Stimulated activated CD8-positive, alpha-beta memory T cell treated with anti-CD3 and anti-CD28 coated beads, Interleukin-4, amount 100 ng/mL, for 48 hours (primary cell): ENCODE data around the gene OR2G6.
A peak's percentile ranks its signal among the peaks of the same experiment; 100 is the strongest.
"Not testable (repeated sequence)": the region's sequence is repeated elsewhere in the genome, so short reads cannot be mapped to it uniquely, and the experiment has no call there.

Source experiments
- DNase-seq: peaks from one replicate; pipeline ENCODE4 v3.0.0-alpha.2; 2020

OR2G6 gene

DNA sequence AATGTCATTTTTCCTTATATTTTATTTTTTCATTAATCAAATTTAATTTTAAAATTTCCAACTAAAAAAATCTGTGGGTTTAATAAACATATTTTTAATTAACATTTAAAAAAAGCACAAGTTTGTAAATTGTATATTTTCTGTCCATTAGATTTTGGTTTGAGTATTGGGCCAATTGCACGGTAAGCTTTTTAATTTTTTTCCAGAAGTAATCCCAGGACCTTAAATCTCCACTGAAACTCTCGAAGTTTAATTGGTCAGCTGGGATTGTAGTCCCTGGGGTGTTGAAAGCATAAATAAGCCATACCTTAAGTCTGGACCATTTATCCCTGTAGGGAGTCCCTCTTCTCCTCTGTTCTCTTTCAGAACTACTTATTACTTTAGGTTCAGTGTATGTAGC is at the start of gene OR2G6:
Gene OR2G6, plus strand, starts transcription at position 301 of the 400 bp plus-strand sequence. CDS start 13,574 bp downstream, outside the sequence.
- not testable (repeated sequence) for DNase-seq

DNA sequence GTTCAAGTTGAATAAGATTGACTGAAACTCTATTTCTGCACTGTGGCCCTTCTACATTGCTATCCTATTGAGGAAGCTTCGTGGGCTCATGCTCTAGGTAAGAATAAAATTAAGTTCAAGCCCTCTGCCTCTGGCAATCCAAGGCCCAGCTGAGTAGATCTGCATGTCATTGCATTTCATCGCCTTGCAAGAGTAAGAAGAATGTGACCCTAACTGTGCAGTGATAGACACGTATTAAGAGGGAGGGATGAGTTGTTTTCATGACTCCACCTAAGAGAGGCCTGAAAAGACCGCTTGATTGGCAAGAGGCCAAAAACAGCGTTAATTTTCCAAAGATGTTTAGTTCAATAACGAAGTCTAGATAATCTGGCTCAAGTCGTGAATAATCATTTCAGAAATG is 48.8 kb upstream of the OR2G6 start:
- not testable (repeated sequence) for DNase-seq

DNA sequence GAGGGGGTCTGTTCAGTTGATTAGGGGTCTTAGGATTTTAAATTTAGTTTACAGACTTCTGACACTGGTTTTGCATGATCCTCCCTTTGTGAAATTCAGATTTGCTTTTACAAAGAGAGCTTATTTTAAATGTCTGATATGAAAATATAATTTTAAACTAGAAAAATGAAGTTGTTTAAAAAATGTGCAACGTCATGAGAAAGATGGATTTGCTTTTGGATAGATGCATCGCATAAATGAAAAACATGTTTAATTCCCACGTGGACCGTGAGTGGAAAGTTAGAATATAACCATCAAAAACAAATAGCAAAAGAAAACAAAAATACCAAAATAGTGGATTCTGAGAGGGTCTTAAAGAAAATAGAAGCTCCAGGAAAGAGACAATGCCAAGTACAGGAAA is 36.7 kb upstream of the OR2G6 start:
- no peak for DNase-seq

DNA sequence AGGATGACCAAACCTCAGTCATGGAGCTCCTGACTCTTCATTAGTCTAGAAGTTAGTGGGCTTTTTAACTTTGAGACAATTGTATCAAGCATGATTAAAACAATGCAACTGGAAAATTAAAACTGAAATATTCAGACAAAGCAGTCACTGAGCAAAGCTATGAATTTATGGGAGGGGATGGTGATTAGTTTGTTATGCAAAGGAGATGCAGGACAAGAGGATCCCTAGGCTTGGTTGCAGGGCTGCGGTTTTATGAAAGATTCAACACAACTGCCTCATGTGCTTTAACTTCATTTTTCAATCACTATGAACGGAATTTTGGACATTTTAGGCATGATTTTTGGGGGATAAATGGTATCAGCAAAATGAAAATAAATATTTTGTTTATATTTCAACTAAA is 35.8 kb upstream of the OR2G6 start:
- not testable (repeated sequence) for DNase-seq

DNA sequence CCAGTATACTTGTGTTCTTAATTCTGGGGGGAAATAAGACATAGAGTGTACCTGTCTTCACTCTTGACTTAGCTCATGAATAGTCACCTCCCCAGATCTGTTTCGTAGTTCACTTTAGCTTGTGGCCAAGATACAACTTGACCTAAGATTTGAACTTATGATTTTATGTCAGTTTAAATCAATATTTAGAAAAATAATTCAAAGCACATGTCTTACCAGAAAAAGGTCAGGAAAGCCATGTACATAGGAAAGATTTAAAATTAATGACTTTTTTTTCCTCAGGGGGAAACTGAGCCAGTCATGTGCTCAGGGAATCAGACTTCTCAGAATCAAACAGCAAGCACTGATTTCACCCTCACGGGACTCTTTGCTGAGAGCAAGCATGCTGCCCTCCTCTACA is 34.8 kb upstream of the OR2G6 start, which contains the start of gene OR2T3:
Gene OR2T3, plus strand, starts transcription at position 301 of the 400 bp plus-strand sequence. Its CDS starts 0 bp downstream, at position 301.
- DNase-seq = not testable (repeated sequence)

DNA sequence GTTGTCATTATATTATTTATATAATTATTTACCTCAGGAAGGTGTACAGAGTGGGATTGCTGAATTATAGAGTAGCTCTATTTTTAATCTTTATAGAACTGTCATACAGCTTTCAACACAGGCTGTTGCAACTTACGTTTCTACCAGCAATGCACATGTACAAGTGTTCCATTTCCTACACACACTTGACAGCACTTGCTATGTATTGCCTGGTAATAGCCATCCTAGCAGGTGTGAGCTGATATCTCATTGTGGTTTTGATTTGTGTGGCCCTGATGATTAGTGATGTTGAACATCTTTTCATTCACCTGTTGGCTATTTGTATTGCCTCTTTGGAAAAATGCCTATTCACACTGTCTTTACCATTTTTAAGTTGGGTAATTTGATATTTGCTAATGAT is 32.2 kb upstream of the OR2G6 start:
- not testable (repeated sequence) for DNase-seq

DNA sequence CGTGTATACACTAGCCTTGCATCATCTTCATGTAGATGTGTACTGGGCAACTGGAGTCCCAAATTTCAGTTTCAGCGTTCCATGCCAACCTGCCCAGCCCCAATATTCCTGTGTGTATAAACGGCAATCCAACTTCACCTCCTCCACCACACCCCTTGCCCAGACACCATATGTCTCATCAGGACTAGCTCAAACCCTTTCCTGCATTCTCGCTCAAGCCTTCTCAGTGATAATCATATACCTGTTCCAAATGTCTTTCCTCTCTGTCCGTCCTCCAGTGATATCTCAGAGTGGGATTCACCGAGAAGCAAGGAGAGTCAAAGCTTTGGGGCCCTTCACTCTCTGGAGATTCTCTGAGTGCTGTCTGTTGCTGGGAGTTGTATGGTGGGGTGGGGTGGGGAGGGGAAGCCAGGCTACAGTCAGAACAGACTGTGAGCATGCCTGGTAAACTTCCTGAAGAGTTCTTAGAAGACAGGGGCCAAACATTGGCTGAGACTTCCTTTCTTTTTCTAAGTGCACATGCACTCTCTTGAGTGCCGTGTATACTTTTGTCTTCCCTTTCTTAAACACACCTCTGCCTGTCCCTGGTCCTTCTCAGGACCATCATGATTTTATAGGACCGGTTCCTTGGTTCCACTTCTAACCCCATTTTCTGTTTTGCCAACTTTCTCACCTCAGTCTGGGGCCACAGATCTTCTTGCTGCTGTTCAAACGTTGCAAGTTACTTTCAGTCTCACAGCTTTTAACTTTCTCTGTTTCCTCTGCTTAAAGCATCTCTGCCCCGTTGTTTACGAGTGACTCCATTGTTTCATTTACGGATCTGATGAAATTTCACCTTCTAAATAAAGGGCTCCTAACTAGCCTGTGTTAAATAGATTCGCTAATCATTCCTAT is 25.9 kb upstream of the OR2G6 start:
- peak; percentile 26 for DNase-seq

DNA sequence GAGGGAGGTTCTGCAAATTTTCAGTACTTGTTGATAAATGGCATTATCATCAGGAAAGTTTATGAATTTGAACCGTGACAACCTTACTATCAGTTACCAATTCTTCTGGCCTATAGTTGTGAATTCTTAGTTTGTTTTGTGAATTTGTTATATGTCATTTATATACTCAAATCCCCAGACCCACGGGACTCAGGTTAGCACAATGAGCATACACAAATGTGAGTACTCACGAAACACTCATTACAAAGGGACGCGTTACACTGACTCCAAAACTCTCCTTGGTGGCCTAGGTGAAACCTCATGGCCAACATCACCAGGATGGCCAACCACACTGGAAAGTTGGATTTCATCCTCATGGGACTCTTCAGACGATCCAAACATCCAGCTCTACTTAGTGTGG is 19.6 kb upstream of the OR2G6 start, which contains the start of gene OR2T5:
Gene OR2T5, plus strand, starts transcription at position 301 of the 400 bp plus-strand sequence. Its CDS starts 0 bp downstream, at position 301.
- DNase-seq = not testable (repeated sequence)

DNA sequence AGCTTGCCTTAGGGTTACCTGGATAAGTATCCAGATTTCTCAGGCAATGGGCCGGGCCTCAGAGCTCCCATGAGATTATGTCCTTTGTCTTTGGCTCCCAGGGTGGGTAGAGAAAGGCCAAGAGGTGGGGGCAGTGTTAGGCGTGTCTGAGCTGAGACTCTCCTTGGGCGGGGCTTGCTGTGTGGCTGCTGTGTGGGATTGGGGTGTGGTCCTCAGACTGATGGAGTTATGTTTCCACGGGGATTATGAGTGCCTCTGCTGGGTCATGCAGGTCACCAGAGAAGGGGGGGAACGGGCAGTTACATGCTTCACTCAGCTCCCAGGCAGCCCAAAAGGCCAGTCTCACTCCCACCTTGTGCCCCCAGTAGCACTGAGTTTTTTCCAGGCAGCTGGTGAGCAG is 11.2 kb upstream of the OR2G6 start:
- not testable (repeated sequence) for DNase-seq

DNA sequence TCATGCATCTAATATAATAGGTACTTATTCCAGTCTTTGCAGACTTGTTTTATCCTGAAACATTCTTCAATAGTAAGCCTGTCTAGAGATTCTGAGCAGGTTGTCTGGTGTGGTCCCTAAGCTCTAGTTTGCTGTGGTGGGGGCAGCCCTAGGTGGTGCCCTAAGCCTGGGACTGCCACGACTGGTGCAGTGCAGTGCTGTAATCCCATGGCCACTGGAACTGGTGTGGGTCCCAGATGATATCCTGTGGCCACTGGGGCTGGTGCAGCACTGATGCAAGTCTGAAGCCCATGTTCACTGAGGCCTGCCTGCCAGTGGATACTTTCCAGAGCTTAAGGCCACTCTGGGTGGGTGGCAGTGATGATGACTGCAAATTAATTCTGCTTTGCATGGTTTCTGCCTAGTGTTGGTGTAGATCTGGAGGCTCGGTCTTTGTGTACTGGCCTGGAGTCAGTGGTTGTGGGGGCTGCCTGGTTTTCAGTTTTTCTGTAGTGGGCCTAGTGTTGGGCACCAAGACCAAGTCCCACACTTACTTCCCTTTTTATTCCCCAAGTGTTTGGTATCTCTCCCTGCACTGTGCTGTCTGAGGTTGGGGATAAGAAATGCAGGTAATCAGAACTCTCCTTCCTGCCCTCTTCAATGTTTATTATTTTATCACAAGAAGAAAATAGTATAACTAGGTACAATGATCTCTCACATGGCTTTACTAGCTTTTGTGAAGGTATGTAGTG is 7.4 kb upstream of the OR2G6 start:
- not testable (repeated sequence) for DNase-seq

DNA sequence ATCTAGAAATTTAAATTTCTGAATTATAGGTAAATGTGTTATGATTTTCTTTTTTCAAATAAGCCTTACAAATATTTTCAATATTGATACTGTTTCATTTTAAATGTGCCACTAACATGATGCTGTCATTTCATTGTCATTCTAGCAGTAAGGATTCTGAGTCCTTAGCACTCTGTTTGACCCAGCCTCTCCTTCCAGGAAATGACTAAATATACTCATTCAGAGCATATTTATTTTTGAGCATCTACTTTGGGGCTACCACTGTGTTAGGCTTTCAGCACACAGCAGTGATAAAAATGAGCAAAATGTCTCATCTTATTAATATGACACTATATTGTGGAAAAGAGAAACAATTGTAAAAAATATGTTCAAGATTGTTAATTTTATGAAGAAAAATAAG is 2.3 kb downstream of the OR2G6 start:
- DNase-seq = not testable (repeated sequence)

DNA sequence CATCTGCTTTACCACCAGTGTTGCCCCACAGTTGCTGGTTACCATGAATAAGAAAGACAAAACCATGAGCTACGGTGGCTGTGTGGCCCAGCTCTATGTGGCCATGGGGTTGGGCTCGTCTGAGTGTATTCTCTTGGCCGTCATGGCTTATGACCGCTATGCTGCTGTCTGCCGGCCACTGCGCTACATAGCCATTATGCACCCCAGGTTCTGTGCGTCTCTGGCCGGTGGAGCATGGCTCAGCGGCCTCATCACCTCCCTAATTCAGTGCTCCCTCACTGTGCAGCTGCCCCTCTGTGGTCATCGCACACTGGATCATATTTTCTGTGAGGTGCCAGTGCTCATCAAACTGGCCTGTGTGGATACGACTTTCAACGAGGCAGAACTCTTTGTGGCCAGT is 14.0 kb downstream of the OR2G6 start:
- DNase-seq = no peak

DNA sequence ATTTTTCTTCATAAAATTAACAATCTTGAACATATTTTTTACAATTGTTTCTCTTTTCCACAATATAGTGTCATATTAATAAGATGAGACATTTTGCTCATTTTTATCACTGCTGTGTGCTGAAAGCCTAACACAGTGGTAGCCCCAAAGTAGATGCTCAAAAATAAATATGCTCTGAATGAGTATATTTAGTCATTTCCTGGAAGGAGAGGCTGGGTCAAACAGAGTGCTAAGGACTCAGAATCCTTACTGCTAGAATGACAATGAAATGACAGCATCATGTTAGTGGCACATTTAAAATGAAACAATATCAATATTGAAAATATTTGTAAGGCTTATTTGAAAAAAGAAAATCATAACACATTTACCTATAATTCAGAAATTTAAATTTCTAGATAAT is 29.6 kb downstream of the OR2G6 start:
- not testable (repeated sequence) for DNase-seq

DNA sequence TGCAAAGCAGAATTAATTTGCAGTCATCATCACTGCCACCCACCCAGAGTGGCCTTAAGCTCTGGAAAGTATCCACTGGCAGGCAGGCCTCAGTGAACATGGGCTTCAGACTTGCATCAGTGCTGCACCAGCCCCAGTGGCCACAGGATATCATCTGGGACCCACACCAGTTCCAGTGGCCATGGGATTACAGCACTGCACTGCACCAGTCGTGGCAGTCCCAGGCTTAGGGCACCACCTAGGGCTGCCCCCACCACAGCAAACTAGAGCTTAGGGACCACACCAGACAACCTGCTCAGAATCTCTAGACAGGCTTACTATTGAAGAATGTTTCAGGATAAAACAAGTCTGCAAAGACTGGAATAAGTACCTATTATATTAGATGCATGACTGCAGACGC is 39.5 kb downstream of the OR2G6 start:
- not testable (repeated sequence) for DNase-seq

DNA sequence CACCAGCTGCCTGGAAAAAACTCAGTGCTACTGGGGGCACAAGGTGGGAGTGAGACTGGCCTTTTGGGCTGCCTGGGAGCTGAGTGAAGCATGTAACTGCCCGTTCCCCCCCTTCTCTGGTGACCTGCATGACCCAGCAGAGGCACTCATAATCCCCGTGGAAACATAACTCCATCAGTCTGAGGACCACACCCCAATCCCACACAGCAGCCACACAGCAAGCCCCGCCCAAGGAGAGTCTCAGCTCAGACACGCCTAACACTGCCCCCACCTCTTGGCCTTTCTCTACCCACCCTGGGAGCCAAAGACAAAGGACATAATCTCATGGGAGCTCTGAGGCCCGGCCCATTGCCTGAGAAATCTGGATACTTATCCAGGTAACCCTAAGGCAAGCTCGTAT is 43.2 kb downstream of the OR2G6 start:
- not testable (repeated sequence) for DNase-seq

DNA sequence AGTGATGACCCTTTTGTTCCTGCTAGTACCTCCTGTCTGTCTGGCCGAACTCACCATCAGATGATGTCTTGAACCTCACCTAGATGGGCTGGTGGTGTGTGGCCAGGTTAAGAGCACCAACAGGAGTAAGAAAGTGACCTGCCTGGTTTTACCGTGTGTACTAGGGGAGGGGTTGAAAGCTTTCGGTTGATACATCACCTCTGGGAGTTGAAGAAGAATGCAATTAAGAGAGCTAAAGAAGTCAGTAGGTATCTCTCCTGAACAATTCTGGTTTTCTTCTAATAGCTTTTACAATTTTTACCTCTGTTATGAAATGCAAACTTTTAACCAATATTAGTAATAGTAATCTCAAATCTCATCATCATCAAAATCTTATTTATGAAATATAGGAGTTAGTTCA is 54.8 kb downstream of the OR2G6 start, which contains the start of gene OR2T29:
Gene OR2T29, minus strand, starts transcription at position 101 of the 400 bp plus-strand sequence. CDS start 3,281 bp downstream, outside the sequence.
- not testable (repeated sequence) for DNase-seq

DNA sequence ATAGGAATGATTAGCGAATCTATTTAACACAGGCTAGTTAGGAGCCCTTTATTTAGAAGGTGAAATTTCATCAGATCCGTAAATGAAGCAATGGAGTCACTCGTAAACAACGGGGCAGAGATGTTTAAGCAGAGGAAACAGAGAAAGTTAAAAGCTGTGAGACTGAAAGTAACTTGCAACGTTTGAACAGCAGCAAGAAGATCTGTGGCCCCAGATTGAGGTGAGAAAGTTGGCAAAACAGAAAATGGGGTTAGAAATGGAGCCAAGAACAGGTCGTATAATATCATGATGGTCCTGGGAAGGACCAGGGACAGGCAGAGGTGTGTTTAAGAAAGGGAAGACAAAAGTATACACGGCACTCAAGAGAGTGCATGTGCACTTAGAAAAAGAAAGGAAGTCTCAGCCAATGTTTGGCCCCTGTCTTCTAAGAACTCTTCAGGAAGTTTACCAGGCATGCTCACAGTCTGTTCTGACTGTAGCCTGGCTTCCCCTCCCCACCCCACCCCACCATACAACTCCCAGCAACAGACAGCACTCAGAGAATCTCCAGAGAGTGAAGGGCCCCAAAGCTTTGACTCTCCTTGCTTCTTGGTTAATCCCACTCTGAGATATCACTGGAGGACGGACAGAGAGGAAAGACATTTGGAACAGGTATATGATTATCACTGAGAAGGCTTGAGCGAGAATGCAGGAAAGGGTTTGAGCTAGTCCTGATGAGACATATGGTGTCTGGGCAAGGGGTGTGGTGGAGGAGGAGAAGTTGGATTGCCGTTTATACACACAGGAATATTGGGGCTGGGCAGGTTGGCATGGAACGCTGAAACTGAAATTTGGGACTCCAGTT is 57.9 kb downstream of the OR2G6 start:
- DNase-seq = not testable (repeated sequence)

DNA sequence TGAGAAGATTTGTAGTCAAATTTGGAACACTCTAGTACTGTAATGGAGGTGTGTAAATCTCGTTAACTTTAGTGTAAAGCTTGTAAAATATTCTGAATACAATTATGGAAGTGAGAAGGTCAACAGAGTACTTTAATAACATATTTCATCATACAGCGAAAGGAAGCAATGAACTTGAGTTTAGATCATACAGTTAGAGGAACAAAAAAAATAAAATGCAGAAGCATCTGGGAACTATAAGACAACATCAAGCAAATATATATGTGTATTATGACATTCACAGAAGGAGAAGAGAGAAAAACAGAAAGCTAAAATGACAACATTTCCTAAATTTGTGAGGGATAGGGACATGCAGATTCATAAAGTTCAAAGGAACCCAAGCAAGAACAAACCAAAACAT is 61.2 kb downstream of the OR2G6 start:
- not testable (repeated sequence) for DNase-seq

DNA sequence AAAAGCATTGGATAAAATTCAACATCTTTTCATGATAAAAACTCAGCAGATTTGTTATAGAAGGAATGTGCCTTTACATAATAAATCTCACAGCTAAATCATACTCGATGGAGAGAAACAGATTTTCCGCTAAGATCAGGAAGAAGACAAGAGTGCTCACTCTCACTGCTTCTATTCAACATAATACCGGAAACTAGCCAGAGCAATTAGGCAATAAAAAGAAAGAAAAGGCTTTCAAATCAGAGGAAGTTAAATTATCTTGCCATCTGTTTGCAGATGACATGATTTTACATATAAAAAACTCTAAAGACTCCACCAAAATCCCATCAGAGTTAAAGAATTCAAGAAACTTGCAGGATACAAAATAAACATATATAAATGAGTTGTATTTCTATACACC is 62.9 kb downstream of the OR2G6 start:
- not testable (repeated sequence) for DNase-seq

DNA sequence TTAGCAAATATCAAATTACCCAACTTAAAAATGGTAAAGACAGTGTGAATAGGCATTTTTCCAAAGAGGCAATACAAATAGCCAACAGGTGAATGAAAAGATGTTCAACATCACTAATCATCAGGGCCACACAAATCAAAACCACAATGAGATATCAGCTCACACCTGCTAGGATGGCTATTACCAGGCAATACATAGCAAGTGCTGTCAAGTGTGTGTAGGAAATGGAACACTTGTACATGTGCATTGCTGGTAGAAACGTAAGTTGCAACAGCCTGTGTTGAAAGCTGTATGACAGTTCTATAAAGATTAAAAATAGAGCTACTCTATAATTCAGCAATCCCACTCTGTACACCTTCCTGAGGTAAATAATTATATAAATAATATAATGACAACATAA is 64.2 kb downstream of the OR2G6 start:
- not testable (repeated sequence) for DNase-seq

DNA sequence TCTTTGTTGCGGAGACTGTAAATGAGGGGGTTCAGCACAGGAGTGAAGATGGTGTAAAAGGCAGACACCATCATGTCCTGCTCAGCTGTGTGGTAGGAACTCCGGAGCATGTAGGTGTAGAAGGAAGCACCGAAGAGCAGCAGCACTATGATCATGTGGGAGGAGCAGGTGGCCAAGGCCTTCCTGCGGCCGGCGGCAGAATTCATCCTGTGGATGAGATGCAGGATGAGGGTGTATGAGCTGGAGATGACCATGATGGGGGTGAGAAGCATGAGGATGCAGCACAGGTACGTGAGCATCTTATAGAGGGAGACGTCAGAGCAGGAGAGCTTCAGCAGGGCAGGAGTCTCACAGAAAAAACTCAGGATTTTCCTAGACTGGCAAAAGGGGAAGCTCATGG is 66.0 kb downstream of the OR2G6 start:
- not testable (repeated sequence) for DNase-seq

DNA sequence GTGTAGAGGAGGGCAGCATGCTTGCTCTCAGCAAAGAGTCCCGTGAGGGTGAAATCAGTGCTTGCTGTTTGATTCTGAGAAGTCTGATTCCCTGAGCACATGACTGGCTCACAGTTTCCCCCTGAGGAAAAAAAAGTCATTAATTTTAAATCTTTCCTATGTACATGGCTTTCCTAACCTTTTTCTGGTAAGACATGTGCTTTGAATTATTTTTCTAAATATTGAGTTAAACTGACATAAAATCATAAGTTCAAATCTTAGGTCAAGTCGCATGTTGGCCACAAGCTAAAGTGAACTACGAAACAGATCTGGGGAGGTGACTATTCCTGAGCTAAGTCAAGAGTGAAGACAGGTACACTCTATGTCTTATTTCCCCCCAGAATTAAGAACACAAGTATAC is 66.8 kb downstream of the OR2G6 start, which contains the start of gene OR2T34:
Gene OR2T34, minus strand, starts transcription at position 101 of the 400 bp plus-strand sequence. Its CDS starts 0 bp downstream, at position 101.
- not testable (repeated sequence) for DNase-seq
